GM19372 (cell line): ENCODE measurements around the gene GTPBP1.

Source experiments
- ATAC-seq: cut with Tn5 transposase; IDR thresholded peaks from one replicate; pipeline ENCODE4 v1.9.1; 2021; ENCODE audit warnings: mild to moderate bottlenecking, low read depth, moderate library complexity; ENCODE audit not compliant: unreplicated experiment

GTPBP1 gene

GRCh38 chr22:38756711-38757463 lies 51.1 kb downstream of the GTPBP1 start:
- no peak for ATAC-seq

- no peak for ATAC-seq
Observed at GRCh38 chr22:38757464-38757757, 51.7 kb downstream of the GTPBP1 start.

- no peak for ATAC-seq
Observed at GRCh38 chr22:38758276-38758945, 52.7 kb downstream of the GTPBP1 start.

GRCh38 chr22:38759005-38759404 lies 53.3 kb downstream of the GTPBP1 start:
- no peak for ATAC-seq

- ATAC-seq: no peak
Observed at GRCh38 chr22:38760477-38761201, 54.9 kb downstream of the GTPBP1 start.

GRCh38 chr22:38761202-38762162 lies 55.7 kb downstream of the GTPBP1 start:
- ATAC-seq: no peak

- no peak for ATAC-seq
Observed at GRCh38 chr22:38762551-38762983, 56.8 kb downstream of the GTPBP1 start.

- ATAC-seq: no peak
Observed at GRCh38 chr22:38766076-38766777, 60.5 kb downstream of the GTPBP1 start.

GRCh38 chr22:38767313-38767712 lies 61.6 kb downstream of the GTPBP1 start:
- ATAC-seq: no peak

GRCh38 chr22:38768036-38768435 lies 62.3 kb downstream of the GTPBP1 start:
- no peak for ATAC-seq

- ATAC-seq: no peak
Observed at GRCh38 chr22:38770257-38770949, 64.7 kb downstream of the GTPBP1 start.

- no peak for ATAC-seq
Observed at GRCh38 chr22:38772623-38772873, 66.8 kb downstream of the GTPBP1 start.

GRCh38 chr22:38773363-38773946 lies 67.7 kb downstream of the GTPBP1 start:
- no peak for ATAC-seq

GRCh38 chr22:38774496-38775166 lies 68.9 kb downstream of the GTPBP1 start:
- ATAC-seq: no peak

- ATAC-seq: no peak
Observed at GRCh38 chr22:38775656-38776055, 69.9 kb downstream of the GTPBP1 start.

GRCh38 chr22:38776086-38776485 lies 70.3 kb downstream of the GTPBP1 start:
- ATAC-seq: no peak

GRCh38 chr22:38777087-38777671 lies 71.4 kb downstream of the GTPBP1 start:
- no peak for ATAC-seq

GRCh38 chr22:38781033-38781432 lies 75.3 kb downstream of the GTPBP1 start:
- ATAC-seq: no peak
